Osteoblast (primary cell): ENCODE data around the gene HPGDS. TPM values are rescaled to one million over a fixed set of nuclear protein-coding genes. Genes with fewer than 3 reads are reported as not detected.

Experiments
- DNase-seq: peaks from one replicate; pipeline ENCODE4 v3.0.0; 2011; ENCODE audit warnings: low spot score, mixed read lengths; ENCODE audit not compliant: insufficient read length; ENCODE audit errors: missing footprints
- H2AFZ ChIP-seq: 2 replicates; pipeline ENCODE4 v1.6.0; 2011; ENCODE audit warnings: mild to moderate bottlenecking, low read length
- H3K27ac ChIP-seq: 2 replicates; pipeline ENCODE4 v1.5.1; 2011; ENCODE audit warnings: mild to moderate bottlenecking, low read depth, low read length, moderate library complexity
- H3K27me3 ChIP-seq: 2 replicates; pipeline ENCODE4 v1.6.0; 2012; ENCODE audit warnings: mild to moderate bottlenecking, control low read depth, inconsistent platforms, low read length, moderate library complexity; ENCODE audit not compliant: insufficient read depth
- H3K36me3 ChIP-seq: 2 replicates; pipeline ENCODE4 v1.5.1; 2011; ENCODE audit warnings: mild to moderate bottlenecking, low read length, control low read depth, moderate library complexity; ENCODE audit not compliant: insufficient read depth
- H3K4me1 ChIP-seq: 2 replicates; pipeline ENCODE4 v1.5.1; 2011; ENCODE audit warnings: mild to moderate bottlenecking, low read length, control low read depth, moderate library complexity; ENCODE audit not compliant: insufficient read depth
- H3K4me2 ChIP-seq: 2 replicates; pipeline ENCODE4 v1.6.0; 2011; ENCODE audit warnings: mild to moderate bottlenecking, low read length; ENCODE audit not compliant: insufficient read depth
- H3K4me3 ChIP-seq: fragments of 200-600 bp; sonication (generic); 3 replicates; pipeline ENCODE4 v1.5.1; 2012; ENCODE audit warnings: mild to moderate bottlenecking, low read length, inconsistent platforms; ENCODE audit not compliant: insufficient read depth
- H3K79me2 ChIP-seq: 2 replicates; pipeline ENCODE4 v1.6.0; 2012; ENCODE audit warnings: mild to moderate bottlenecking, low read length, control low read depth, inconsistent platforms; ENCODE audit not compliant: insufficient read depth
- H3K9me3 ChIP-seq: 2 replicates; pipeline ENCODE4 v1.5.1; 2011; ENCODE audit warnings: low read depth, low read length, control low read depth
- H4K20me1 ChIP-seq: 2 replicates; pipeline ENCODE4 v1.6.0; 2012; ENCODE audit warnings: mild to moderate bottlenecking, low read length, control low read depth; ENCODE audit not compliant: insufficient read depth
- total RNA-seq: library from RNA; depleted of rRNA; stranded (reverse); fragments of >200 nt; gene quantifications from 2 replicates; pipeline ENCODE4 v1.2.3, GENCODE V29; 2012
- TF ChIP-seq, protein P1 (sequence below): IDR thresholded peaks from 2 replicates; pipeline ENCODE4 v1.5.1; 2011; ENCODE audit warnings: mild to moderate bottlenecking, low read depth, low read length, moderate library complexity; ENCODE audit errors: extremely low read depth

Gene HPGDS
- total RNA-seq, 1 donor, result not detected

DNA sequence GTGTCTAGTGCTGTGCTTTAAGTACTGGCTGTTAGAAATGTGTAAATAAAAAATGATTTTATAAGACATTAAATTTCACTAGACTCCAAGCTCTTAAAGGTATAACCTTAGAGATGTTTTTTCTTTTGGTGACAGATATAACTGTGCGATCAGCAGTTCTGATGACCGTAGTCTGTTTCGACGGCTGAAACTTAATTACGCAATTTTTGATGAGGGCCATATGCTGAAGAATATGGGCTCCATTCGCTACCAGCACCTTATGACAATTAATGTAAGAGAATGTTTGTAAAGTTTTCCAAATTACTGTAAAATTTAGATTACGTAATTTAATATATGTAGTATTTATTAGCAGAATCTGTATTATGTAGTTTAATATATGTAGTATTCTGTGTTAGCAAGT lies 66.4 kb downstream of the HPGDS start:
- Histone ChIP-seq H3K9me3 (no peaks in the 10 kb centered on the region), H3K4me1 (peaks cover 9% of the 10 kb centered on the region), H3K4me3 (no peak overlapping the region), H3K36me3 (peaks cover 55% of the 10 kb centered on the region), H3K27me3 (no peaks in the 10 kb centered on the region), H3K27ac (no peak overlapping the region), H2AFZ (no peak overlapping the region), H3K79me2 (no peaks in the 10 kb centered on the region), H4K20me1 (no peaks in the 10 kb centered on the region), H3K4me2 (no peak overlapping the region)
- DNase-seq, result no peak
- TF ChIP-seq, protein P1, sequence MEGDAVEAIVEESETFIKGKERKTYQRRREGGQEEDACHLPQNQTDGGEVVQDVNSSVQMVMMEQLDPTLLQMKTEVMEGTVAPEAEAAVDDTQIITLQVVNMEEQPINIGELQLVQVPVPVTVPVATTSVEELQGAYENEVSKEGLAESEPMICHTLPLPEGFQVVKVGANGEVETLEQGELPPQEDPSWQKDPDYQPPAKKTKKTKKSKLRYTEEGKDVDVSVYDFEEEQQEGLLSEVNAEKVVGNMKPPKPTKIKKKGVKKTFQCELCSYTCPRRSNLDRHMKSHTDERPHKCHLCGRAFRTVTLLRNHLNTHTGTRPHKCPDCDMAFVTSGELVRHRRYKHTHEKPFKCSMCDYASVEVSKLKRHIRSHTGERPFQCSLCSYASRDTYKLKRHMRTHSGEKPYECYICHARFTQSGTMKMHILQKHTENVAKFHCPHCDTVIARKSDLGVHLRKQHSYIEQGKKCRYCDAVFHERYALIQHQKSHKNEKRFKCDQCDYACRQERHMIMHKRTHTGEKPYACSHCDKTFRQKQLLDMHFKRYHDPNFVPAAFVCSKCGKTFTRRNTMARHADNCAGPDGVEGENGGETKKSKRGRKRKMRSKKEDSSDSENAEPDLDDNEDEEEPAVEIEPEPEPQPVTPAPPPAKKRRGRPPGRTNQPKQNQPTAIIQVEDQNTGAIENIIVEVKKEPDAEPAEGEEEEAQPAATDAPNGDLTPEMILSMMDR, result no peak

DNA sequence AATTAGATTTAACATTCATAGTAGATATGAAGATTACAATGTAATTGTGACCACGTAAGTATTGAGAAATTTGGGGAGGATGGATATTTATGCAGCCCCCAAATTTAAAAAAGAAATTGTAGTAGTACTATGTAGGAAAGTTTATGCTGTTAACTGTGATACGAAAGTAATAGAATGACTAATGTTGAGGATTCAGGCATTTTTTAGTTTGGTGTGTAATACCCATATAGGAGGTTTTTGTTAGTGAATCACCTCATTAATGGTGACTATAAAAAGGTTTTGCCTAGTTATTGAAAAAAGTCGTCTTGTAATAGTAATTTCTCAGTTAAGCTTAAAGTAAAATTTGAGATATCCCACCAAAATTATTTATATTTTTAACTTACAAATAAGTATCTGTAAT lies 67.7 kb downstream of the HPGDS start:
- Histone ChIP-seq H3K4me2 (peak overlapping the region; percentile 10), H3K79me2 (no peaks in the 10 kb centered on the region), H3K27me3 (no peaks in the 10 kb centered on the region), H4K20me1 (no peaks in the 10 kb centered on the region), H3K4me3 (no peak overlapping the region), H3K27ac (peak overlapping the region; percentile 59), H3K9me3 (no peaks in the 10 kb centered on the region), H3K36me3 (peaks cover 43% of the 10 kb centered on the region), H2AFZ (no peak overlapping the region), H3K4me1 (peaks cover 9% of the 10 kb centered on the region)
- DNase-seq, result peak; percentile 88
- TF ChIP-seq, protein P1, result no peak

DNA sequence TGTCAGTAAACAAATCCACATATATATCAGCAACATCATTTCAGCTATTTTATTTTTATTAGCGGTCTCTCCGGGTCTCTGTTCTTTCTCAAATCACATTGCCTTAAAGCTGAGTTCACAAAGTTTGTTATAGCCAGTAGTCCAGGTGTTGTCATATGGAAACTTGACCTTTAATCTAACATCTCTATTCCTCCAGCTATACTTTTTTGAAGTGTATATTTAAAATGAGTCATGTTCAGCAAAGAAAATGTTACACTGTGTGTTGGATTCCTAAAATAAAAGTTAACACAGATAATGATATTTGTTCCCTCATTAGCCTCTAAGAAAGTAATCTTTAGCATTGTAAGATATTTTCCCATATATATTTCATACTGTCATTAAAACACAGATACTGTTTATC lies 71.4 kb downstream of the HPGDS start:
- H2AFZ ChIP-seq, result no peak overlapping the region
- H3K79me2 ChIP-seq, result no peaks in the 10 kb centered on the region
- no peak for DNase-seq
- peaks cover 14% of the 10 kb centered on the region for H3K36me3 ChIP-seq
- H3K4me3 ChIP-seq, result no peak overlapping the region
- no peak overlapping the region for H3K27ac ChIP-seq
- H3K27me3 ChIP-seq, result no peaks in the 10 kb centered on the region
- TF ChIP-seq, protein P1, result no peak
- no peaks in the 10 kb centered on the region for H4K20me1 ChIP-seq
- H3K4me1 ChIP-seq, result peaks cover 9% of the 10 kb centered on the region
- H3K4me2 ChIP-seq, result no peak overlapping the region
- no peaks in the 10 kb centered on the region for H3K9me3 ChIP-seq

DNA sequence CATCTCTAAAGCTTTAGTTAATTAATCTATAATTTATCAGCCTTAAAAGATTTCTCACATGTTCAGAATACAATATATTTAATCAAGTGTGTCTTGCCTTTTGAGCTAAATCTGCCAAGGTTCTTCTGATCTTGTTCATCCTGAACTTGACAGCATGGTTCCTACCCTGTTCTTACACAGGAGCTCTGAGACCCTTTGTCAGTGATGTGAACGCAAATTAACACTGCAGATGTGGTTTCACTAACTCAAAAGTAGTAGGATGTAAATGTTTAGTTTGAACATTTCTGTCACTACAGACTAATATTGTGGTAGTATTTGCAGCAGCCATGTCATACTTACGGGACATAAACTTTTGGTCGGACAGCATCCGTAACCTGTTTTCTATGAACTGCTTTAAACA lies 75.6 kb downstream of the HPGDS start:
- no peaks in the 10 kb centered on the region for H4K20me1 ChIP-seq
- TF ChIP-seq, protein P1, result no peak
- H3K4me1 ChIP-seq, result no peaks in the 10 kb centered on the region
- H3K4me3 ChIP-seq, result no peak overlapping the region
- DNase-seq, result no peak
- H3K27me3 ChIP-seq, result no peaks in the 10 kb centered on the region
- H3K4me2 ChIP-seq, result no peak overlapping the region
- H2AFZ ChIP-seq, result no peak overlapping the region
- H3K36me3 ChIP-seq, result peaks cover 5% of the 10 kb centered on the region
- H3K9me3 ChIP-seq, result no peaks in the 10 kb centered on the region
- H3K27ac ChIP-seq, result no peak overlapping the region
- H3K79me2 ChIP-seq, result no peaks in the 10 kb centered on the region
